GM04503 (cell line): Measurements from ENCODE around the gene ZDHHC16.
A peak's percentile ranks its signal among the peaks of the same experiment; 100 is the strongest.
"Not testable (repeated sequence)": the region's sequence is repeated elsewhere in the genome, so short reads cannot be mapped to it uniquely, and the experiment has no call there.

ENCODE experiments used
- DNase-seq: peaks from one replicate; pipeline ENCODE4 v3.0.0-alpha.2; 2012; ENCODE audit warnings: low read depth

Gene ZDHHC16

DNA sequence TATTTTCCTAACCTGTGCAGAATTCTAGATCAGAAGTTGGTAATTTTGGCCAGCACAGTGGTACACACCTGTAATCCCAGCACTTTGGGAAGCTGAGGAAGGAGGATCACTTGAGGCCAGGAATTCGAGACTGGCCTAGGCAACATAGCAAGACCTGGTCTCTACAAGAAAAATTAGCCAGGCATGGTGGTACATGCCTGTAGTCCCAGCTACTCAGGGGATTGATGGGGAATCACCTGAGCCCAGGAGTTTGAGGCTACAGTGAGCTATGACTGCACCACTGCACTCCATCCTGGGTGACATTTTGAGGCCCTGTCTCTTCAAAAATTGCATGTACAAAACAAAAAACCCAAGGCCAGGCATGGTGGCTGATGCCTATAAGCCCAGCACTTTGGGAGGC is 11.4 kb upstream of the ZDHHC16 start:
- no peak for DNase-seq

DNA sequence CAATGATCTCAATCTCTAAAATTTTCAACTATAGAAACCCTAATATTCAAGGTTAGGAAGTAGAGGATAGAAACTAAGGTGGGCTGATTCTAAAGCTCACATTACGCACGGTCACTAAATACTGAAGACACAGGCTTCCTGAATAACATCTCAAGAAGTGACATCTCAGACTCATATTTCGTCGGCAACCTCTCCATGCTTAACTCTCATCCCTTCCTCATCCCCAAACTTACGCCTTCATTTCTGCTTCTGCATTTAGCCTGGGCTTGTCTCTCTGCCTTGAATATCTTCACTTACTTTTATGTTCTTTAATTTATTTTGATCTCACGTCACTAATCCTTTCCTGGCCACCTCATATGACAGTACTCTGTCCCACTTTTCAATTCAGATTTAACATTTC is 10.8 kb upstream of the ZDHHC16 start:
- no peak for DNase-seq

DNA sequence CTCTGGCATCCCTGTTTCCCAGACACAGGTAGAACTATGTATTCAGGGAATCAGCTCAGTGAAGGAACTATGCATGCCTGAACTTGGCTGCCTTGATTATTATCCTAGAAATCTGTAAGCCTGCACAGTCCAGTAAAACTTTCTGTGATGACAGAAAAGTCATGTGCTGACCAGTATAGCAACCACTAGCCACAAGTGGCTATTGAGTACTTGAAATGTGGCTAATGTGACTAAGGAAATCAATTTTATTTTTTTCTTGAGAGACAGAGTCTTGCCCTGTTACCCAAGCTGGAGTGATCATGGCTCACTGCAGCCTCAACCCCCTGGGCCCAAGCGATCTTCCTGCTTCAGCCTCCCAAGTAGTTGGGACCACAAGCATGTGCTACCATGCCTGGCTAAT is 3.7 kb upstream of the ZDHHC16 start:
- no peak for DNase-seq

DNA sequence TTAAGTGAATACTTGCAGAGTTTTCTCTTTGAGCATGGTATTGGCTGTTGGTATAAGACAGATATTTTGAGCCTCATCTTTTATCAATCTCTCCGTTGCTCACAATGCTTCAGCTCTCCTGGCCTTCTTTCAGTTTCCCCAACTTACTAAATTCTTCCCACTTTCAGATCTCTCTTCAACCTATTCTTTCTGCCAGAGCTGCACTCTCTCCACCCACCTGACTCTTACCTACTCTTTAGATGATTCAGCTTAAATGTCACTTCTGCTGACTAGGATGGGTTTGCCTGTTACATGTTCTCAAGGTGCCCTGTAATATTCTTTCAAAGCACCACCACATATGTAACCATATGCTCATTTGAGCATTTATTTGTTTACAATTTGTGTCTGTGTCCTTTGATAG is 1.8 kb upstream of the ZDHHC16 start:
- DNase-seq = no peak

DNA sequence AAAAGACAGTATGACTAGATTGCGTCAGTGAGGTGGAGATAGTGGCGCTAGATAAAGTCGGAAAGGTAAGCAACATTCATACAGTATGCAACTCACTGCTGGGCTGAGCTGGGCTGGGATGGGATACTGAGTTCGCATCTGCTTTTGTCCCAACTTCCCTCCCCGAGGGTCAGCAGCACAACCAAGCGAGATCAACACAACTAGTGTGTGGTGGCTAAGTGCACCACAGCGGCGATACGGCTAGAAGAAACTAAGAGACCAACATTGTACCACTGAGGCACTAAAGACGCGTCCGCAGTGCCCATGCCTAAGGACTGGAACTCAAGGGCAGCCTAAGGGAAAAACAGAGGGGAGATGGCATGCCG is 636 bp upstream of the ZDHHC16 start:
- DNase-seq = no peak

DNA sequence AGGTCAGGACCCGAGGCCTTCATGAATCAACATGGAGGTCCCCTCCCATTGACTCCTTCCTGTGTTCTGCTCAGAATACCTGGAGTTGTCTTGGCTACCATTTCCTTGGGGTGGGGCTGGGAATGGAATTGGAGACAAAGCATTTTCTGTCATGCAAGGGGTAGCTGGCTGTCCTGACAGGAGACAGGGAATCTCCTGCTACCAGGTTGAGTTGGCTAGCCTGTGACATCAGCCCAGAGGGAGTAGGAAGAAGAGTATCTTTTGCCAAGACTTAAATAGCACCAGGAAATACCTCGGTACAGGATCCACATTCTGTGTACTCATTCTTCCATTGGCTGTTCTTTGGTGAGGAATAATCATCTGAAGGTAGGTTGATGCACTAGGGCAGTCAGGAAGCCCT is 4.9 kb downstream of the ZDHHC16 start:
- no peak for DNase-seq

DNA sequence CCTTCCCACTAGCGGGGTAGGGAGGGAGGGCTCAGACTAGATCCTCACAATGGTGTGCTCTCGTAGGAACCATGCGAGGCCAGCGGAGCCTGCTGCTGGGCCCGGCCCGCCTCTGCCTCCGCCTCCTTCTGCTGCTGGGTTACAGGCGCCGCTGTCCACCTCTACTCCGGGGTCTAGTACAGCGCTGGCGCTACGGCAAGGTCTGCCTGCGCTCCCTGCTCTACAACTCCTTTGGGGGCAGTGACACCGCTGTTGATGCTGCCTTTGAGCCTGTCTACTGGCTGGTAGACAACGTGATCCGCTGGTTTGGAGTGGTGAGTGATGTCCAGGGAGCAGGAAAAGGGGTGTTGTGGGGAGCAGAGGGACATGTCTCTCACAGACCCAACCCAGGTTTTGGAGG is 5.6 kb downstream of the ZDHHC16 start:
- DNase-seq = no peak

DNA sequence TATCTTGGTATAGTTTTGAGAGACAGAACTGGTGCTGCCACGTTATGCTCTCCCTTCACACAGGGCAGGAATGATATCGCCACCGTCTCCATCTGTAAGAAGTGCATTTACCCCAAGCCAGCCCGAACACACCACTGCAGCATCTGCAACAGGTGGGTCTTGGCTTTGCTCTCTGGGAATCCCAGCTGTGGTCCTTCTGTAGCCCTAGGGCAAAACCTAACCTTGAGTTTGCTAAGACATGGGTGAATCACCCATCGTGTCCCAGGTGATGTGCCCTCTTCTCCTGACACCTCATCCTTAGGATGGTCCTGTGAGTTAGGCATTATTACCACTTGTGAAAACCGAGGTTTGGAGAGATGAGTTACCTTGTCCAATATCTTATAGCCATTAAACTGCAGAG is 6.4 kb downstream of the ZDHHC16 start:
- no peak for DNase-seq

DNA sequence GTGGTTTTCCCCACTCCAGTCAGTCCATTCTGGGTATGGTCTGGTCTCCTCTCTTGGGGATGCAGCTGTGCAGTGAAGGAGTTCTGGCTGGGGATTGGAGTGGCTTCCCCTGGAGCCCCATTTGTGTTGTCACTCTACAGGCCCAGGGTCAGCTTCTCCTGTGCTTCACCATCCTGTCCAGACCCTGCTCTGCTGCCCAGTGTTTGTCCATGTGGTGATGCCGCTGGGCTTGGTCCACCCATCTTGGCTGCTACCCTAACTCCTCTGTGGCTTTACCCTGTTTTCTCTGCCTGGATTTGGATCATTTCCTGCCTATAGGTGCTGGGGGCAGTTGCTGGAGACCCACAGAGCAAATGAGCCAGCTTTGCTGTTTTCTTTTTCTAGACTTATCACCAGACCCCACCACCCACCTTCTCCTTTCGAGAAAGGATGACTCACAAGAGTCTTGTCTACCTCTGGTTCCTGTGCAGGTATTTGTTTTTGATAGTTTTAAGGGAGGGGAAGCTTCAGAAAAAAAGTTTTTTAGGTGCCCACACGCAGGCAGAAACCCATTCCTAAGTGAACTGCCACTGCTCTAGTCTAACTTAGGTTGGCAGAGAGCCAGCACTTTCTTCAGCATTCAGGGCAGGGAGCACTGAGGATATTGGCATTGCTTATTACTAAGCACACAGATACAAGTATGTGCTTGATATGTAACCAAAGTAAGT is 8.5 kb downstream of the ZDHHC16 start:
- DNase-seq = no peak

DNA sequence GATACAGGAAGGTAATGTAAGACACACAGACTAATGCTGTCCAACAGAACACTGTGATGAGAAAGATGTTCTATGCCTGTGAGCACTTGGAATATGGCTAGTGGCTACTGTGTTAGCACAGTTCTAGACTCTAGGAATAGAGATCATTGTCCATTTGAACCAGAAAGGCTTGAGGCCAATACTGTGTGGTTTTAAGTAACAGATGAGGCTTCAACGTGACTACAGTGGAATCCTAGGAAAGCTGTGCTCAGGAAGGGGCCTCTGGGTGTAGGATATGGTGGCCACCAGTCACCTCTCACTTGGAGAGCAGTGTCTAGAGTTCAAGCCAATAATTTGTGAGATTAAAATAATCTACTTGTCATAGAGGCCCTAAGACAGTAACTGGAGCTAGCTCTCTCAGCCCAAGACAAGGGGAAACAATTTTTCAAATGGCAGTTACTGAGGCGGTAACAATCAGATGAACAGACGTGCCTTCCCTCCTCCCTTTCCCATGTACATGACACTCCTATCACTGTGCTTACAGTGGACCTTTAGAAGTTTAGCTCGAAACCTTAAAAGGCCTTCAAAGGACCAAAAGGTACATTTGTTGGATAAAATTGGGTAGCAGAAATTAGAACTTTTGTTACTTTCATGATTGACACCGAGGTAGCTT is 10.2 kb downstream of the ZDHHC16 start:
- DNase-seq = no peak

DNA sequence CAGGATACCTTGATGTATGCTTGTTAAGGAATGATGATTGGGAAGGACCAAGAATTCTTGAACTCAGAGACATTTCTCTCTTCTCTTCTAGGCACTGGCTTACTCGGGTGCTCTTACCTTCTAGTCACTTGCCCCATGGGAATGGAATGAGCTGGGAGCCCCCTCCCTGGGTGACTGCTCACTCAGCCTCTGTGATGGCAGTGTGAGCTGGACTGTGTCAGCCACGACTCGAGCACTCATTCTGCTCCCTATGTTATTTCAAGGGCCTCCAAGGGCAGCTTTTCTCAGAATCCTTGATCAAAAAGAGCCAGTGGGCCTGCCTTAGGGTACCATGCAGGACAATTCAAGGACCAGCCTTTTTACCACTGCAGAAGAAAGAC is 10.7 kb downstream of the ZDHHC16 start:
- DNase-seq = no peak

DNA sequence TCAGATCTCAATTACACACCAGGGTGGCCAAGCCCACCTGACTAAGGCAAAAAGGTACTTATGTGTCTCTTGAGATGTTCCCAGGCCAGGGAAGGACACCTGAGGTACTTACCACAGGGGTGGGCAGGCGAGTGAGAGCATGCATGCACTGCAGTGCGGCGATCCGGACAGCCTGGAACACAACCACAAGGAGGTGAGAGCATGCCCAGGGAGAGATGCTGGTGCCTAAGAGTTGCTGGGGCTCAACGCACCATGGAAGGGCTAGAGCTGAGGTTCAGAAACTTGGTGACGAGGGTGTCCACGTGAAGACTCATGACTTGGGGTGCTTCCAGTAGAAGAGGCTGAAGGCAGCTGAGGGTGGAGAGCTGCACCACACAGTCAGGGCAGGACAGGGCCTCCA is 13.1 kb downstream of the ZDHHC16 start:
- no peak for DNase-seq

DNA sequence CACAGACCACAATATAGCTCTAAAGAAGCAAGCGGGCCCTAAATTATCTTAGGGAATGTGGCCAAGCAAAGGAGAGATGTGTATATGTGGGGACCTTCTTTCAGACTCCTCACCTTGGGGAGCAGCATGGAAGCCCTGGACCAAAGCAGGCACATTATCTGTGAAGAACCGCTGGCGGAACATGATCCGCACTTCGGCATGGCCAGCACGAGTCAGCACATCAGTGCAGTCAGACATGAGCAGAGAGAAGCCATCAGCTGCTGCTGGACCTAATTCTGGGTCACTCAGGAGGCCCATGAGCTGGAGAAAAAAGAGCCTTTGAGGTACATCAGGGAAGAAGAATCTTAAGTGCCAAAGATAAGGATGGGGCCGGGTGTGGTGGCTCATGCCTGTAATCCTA is 14.0 kb downstream of the ZDHHC16 start:
- DNase-seq = no peak

DNA sequence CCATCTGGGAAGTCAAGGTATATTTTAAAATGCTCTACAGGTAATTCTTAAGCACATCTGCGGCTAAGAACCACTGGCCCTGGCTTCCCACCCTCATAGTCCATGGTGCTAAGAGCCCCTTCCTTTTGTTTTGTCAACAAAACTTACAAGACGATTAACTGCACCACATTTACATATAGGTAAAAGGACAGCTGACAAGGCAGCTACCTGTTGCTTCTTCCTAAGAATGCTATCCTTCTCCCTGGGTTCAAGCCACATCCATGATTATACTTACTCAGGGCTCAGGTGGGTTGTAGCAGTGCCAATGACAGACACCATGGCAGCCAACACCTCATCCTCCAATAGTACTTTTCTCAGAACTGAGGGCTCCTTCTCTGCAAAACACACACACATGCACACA is 16.3 kb downstream of the ZDHHC16 start:
- DNase-seq = no peak

DNA sequence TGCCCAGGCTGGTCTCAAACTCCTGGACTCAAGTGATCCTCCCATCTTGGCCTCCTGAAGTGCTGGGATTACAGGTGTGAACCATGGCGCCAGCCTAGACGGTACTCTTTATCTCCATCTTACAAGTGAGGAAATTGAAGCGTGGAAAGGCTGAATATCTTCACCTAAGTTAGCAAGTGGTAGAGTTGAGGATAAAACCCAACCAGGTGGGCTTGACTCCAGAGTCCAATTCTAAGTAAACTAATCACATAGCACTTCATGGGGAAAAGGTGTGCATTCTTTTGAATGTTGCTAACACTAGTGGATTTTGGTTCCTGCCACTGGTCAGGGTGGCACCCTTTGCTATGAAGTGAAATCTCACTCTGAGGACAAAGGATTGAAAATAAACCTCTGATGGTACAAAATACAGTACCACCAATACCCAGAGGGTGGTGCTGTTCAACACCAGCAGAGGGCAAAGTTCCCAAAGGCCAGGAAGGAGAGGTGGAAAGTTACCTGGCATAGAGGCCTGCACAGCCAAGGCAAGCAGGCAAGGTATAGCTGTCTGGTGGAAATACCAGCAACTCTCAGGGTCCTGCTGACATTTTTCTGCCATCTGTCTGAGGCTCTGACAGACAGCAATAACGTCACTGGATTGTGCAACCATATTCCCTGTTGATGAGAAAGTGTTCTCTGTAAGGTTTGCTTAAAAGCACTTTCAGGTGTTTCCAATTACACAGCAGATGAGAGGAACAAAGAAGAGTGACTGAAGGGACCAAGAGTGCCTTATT is 17.6 kb downstream of the ZDHHC16 start:
- DNase-seq = no peak

DNA sequence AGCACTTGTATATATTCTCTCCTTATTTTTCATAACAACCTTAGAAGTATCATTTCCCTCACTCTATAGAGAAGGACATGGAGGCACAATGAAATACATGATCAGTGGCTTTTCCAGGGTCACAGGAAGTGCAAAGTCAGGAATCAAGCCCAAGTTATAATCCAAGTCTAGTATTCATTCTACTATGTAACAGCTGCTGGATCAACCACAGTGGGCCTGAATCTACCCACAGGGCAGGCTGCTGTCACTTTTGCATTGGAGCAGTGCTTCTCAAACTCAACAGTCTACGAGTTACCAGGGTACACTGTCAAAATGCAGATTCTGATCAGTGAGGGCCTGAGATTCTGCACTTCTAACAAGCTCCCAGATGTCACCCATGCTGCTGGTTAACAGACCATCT is 18.3 kb downstream of the ZDHHC16 start:
- no peak for DNase-seq

DNA sequence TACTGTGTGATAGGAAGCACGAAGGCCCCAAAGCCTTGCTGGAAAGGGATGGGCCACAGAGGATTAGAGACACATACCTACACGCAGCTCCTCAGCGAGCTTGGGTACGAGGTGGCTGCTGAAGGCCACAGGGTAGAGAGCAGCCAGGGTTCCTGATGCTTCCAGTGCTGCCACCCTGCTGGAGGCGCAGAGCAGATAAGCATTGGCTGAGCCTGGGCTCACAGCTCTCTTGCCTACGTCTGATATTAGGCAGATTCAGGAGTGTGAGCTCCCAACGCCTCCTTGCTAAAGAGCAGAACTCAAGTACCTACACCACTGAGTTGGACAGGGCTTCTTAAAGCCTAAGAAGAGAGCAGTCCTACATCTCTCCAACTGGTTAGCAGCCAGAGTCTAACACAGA is 20.0 kb downstream of the ZDHHC16 start:
- DNase-seq = no peak

DNA sequence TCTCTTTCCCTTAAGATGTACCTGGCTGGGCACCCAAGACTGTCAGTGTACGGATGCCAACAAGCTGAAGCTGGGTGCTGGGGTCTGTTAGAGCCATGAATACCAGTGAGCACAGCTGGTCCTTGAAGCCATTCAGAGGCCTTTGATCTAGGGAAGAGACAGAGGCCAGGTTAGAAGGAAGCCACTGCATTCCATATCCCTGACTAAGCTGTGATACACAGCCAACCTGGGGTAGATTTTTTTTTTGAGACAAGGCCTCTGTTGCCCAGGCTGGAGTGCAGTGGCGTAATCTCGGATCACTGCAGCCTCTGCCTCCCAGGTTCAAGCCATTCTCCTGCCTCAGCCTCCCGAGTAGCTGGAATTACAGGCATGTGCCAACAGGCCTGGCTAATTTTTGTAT is 20.8 kb downstream of the ZDHHC16 start:
- DNase-seq = no peak

DNA sequence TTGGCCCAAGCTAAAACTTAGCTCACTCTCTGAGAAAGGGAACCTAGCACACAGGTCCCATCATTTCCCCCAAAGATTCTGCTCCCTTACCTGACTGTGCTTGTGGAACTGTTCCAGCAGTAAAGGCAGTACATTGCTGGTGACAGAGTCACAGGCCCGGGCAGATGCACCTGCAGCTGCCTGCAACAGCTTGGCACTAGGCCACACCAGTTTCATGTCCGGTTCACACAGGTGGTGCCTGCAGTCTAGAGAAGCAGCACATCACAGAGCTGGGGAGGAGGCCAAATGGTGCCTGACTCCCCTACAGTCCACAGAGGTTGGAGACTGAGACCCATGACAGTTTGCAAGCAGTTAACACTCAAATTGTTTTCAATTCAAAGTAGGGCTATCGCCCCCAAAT is 22.2 kb downstream of the ZDHHC16 start:
- DNase-seq = no peak

DNA sequence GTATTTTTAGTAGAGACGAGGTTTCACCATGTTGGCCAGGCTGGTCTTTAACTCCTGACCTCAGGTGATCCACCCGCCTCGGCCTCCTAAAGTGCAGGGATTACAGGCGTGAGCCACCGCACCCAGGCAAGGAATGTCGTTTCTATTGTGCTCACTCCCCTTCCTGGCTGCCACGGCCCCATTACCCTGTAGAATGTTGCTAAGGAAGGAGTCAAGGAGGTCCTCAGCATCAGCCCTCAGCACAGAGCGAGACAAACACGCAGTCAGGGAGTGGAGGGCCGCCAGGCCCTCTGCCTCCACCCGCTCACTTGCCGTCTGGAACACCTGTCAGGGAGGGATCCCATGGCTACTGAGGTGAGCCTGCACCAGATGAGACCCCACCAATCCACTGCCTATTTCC is 22.8 kb downstream of the ZDHHC16 start:
- not testable (repeated sequence) for DNase-seq

DNA sequence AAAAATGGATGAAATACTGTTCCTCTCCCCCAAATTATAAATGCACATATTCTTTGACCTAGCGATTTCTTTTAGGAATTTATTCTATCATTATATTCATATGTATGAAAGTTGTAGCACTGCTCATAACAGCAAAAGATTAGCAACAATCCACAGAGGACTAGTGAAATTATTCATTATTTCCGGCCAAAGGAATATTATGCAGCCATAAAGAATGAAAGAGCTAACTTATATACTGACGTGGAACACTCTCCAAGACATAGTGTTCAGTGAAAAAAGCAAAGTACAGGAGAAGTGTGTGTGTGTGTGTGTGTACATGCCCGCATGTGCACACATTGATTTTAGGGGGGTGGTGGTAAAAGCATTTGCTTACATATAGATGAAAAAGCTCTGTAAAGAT is 28.9 kb downstream of the ZDHHC16 start:
- no peak for DNase-seq

DNA sequence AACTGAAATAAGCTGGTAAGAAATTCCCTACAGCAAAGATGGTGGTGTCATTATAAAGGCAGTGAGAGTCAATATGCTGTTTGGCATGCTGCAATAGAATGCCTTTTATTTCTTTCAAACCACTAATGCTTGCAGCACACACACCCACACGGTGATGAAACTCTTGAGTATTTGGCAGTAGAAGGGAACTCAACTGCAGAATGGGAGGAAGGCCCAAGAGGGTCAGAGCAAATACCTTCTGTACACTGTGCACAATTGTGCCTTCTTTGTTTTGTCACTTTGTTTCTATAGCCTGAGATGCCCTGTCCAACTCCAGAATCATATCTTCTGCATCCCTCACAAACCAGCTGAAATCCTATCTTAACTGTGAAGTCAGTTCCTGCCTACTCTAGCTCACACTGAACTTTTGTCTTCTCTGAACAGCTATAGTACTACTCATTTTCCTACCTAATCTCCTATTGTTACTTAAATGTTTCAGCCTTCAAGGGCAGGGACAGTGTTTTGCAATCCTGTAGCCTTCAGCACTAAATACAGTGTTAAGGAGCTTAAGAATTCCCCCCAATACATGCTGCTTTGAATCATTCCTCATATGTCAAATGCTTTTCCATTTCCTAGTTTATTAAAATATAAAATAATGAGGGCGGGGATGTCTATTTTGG is 30.1 kb downstream of the ZDHHC16 start:
- DNase-seq = peak; percentile 61

DNA sequence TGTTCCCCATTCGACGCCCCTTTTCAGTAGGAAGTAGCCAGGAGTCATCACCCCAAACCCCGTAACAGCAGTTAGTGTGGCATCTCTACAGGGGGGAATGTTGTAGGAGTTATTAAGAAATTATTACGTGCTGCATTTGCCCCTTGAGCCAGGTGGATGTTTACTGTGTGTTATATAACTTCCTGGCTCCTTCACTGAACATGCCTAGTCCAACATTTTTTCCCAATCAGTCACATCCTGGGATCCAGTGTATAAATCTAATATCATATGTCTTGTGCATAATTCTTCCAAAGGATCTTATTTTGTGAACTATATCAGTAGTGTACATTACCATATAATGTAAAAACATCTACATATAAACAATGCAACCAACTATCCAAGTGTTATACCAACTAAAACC is 33.4 kb downstream of the ZDHHC16 start:
- not testable (repeated sequence) for DNase-seq
